Epithelial cell of proximal tubule (primary cell): ENCODE data around the gene SECISBP2L. TPM values are rescaled to one million over a fixed set of nuclear protein-coding genes. Genes with fewer than 3 reads are reported as not detected.

Source experiments
- DNase-seq: peaks from one replicate; pipeline ENCODE4 v3.0.0-alpha.2; 2011; ENCODE audit warnings: low read depth
- H3K4me3 ChIP-seq: 2 replicates; pipeline ENCODE4 v1.5.1; 2011; ENCODE audit warnings: low read depth, mild to moderate bottlenecking, low read length
- total RNA-seq: library from RNA; depleted of rRNA; stranded (reverse); fragments of >200 nt; gene quantifications from 2 replicates; pipeline ENCODE4 v1.2.3, GENCODE V29; 2015
- TF ChIP-seq, protein P1 (sequence below): conservative IDR thresholded peaks from 2 replicates; pipeline ENCODE4 v1.5.1; 2012; ENCODE audit warnings: low read depth, mild to moderate bottlenecking, low read length

SECISBP2L gene
- total RNA-seq, 1 donor from 2014 or later = 14.4 TPM

DNA sequence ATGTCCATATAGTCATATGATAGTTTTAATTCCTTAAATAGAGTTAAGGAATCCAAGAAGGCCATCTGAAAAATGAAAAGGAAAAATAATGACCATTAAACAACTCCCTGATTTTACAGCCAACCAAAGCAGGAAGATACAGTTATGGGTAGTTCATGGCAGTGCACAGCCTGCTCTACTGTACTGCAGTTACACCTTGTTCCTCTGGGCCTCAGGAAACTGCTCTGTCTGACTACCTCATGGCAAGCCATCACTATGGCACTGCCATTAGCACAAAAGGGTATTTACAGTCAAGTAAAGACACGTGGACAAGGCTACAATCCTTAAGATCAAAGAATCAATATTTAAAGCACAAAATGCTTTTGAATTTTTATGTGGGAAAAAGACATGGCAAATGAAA is 19.5 kb downstream of the SECISBP2L start:
- no peak for DNase-seq
- no peak overlapping the region for H3K4me3 ChIP-seq
- TF ChIP-seq, protein P1, sequence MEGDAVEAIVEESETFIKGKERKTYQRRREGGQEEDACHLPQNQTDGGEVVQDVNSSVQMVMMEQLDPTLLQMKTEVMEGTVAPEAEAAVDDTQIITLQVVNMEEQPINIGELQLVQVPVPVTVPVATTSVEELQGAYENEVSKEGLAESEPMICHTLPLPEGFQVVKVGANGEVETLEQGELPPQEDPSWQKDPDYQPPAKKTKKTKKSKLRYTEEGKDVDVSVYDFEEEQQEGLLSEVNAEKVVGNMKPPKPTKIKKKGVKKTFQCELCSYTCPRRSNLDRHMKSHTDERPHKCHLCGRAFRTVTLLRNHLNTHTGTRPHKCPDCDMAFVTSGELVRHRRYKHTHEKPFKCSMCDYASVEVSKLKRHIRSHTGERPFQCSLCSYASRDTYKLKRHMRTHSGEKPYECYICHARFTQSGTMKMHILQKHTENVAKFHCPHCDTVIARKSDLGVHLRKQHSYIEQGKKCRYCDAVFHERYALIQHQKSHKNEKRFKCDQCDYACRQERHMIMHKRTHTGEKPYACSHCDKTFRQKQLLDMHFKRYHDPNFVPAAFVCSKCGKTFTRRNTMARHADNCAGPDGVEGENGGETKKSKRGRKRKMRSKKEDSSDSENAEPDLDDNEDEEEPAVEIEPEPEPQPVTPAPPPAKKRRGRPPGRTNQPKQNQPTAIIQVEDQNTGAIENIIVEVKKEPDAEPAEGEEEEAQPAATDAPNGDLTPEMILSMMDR = no peak

DNA sequence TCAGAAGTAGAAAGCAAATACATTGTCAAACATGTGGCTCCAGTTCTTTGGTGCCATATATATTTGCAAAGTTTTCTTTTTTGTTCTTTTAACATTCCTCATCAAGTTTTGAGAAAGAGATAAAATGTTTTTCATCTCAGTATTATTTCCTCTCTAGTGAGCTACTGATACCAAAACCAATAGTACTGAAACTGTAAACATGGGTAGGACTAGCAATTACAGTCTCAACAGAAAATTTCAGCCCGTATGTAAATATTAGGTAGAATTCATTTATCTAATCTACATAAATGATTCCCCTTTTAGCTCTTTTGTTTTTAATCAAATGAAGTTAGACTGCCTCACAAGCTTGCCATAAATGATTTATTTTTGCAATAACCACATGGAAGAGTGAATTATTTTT is 21.4 kb downstream of the SECISBP2L start:
- DNase-seq = no peak
- no peak overlapping the region for H3K4me3 ChIP-seq
- TF ChIP-seq, protein P1 = no peak

DNA sequence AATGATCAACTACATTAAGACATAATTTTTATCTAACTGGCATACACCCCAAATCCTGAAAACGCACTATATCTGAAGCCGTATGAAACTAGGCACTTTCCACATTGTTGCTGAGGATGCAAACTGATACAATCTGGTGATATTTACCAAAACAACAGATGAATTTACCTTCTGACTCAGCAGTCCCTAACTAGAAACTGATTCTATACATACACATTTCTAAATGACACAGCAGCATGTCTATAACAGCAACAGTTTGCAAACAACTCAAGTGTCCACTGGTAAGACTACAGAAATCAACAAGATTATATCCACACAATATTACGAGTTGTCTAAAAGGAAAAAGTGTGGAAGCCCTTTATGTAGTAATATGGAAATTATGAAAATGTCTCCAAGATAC is 22.9 kb downstream of the SECISBP2L start:
- no peak for DNase-seq
- TF ChIP-seq, protein P1 = no peak
- no peak overlapping the region for H3K4me3 ChIP-seq

DNA sequence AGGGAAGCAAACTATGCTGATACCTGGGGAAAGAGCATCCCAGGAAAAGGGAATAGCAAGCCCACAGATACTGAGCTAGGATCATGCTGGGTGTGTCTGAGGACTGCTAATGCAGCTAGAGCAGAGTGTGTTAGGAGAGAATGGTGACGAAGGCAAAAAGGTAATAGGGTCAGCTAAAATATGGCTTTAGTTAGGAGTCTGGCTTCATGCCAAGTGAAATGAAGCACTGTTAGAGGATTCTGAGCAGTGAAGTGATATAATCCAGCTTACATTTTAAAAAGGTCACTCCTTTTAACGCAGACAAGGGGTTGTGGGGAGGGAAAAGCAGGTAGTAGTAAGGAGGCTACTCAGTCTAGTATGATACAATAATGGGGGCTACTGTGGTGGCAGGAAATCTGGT is 30.4 kb downstream of the SECISBP2L start:
- H3K4me3 ChIP-seq = no peak overlapping the region
- TF ChIP-seq, protein P1 = no peak
- no peak for DNase-seq

DNA sequence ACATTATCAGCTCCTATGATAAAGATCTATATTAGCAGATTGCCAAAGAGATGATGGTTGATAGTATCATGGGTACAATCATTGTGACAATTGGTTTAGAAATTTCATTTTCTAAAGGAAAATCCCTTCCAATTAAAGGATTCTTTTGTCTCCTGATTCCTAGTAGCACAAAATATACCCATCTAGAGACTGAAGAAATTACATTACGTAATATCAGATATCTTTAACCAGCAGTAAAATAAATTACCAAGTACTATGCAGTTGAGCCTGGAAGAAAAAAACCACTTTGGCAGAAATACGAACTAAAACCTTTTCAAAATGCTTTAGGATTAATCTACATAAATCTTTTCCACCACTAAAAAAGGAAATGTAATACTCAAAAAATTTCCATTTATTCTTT is 46.9 kb downstream of the SECISBP2L start:
- TF ChIP-seq, protein P1 = no peak
- no peak overlapping the region for H3K4me3 ChIP-seq
- no peak for DNase-seq

DNA sequence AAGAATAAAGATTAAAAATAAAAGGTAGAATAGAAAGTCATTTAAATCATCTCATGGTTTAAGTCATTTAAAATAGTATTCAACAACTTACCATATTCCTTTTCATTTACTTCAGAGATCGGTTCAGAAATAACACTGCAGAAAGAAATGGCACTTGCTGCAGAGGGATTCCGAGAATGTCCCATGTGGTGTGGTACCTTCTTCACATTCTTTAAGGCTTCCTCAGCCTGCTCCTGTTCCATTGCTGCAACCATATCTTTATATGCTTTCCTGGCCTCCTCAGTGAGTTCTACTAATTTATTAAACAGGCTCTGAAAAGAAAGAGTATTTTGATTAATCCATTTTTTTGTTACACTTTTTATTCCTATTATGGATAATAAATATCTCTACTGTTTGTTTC is 50.0 kb downstream of the SECISBP2L start:
- H3K4me3 ChIP-seq = no peak overlapping the region
- no peak for DNase-seq
- TF ChIP-seq, protein P1 = no peak

DNA sequence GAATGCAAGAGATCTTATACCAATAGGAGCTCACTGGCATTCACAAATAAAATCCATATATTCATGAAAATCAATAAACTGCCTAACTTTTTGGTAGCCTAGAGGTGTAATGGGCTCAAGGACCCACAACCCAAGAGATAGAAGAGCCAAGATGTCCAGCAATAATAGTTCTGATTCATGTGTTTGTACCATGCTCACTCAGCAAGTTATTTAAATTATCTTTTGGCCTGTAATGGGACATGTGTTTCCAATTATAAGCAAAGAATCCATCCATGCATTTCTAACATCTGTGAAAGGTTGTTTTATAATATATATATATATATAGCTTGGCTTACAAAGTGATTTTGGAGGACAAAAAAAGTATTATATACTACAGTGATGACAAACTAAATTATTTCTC is 52.9 kb downstream of the SECISBP2L start:
- H3K4me3 ChIP-seq = no peak overlapping the region
- no peak for DNase-seq
- TF ChIP-seq, protein P1 = no peak
